Activated CD8-positive, alpha-beta memory T cell treated with anti-CD3 and anti-CD28 coated beads for 24 hours (primary cell): ENCODE results near the gene CCNO.

Experiments
- DNase-seq: peaks from one replicate; pipeline ENCODE4 v3.0.0-alpha.2; 2020

Gene CCNO

GRCh38 chr5:55232985-55233928 is at the start of gene CCNO:
Gene CCNO, minus strand, starts transcription at chr5:55233608. Its CDS starts 85 bp downstream, at chr5:55233523.
- DNase-seq, result peak; percentile 79

- no peak for DNase-seq
Measured at GRCh38 chr5:55278778-55279177, 45.4 kb upstream of the CCNO start.

GRCh38 chr5:55276771-55277170 is 43.4 kb upstream of the CCNO start:
- DNase-seq, result no peak

GRCh38 chr5:55258339-55258738 is 24.9 kb upstream of the CCNO start:
- no peak for DNase-seq

- DNase-seq, result no peak
Measured at GRCh38 chr5:55254802-55255201, 21.4 kb upstream of the CCNO start.

- no peak for DNase-seq
Measured at GRCh38 chr5:55250064-55250463, 16.7 kb upstream of the CCNO start.

GRCh38 chr5:55241746-55242145 is 8.3 kb upstream of the CCNO start:
- DNase-seq, result no peak

- no peak for DNase-seq
Measured at GRCh38 chr5:55236800-55237199, 3.4 kb upstream of the CCNO start.

GRCh38 chr5:55234121-55234700 is 803 bp upstream of the CCNO start:
- no peak for DNase-seq

GRCh38 chr5:55232271-55232984 is 980 bp downstream of the CCNO start:
- peak; percentile 68 for DNase-seq

GRCh38 chr5:55231919-55232270 is 1.5 kb downstream of the CCNO start:
- DNase-seq, result no peak

GRCh38 chr5:55231029-55231918 is 2.1 kb downstream of the CCNO start:
- DNase-seq, result peak; percentile 74

GRCh38 chr5:55230086-55230629 is 3.2 kb downstream of the CCNO start:
- no peak for DNase-seq

- no peak for DNase-seq
Measured at GRCh38 chr5:55227664-55228430, 5.6 kb downstream of the CCNO start.

GRCh38 chr5:55226934-55227663 is 6.3 kb downstream of the CCNO start, which contains the start of gene MCIDAS:
Gene MCIDAS, minus strand, starts transcription at chr5:55227315. Its CDS starts 177 bp downstream, at chr5:55227138.
- DNase-seq, result peak; percentile 86

GRCh38 chr5:55226027-55226933 is 7.1 kb downstream of the CCNO start:
- peak; percentile 87 for DNase-seq

- DNase-seq, result no peak
Measured at GRCh38 chr5:55225346-55225745, 8.1 kb downstream of the CCNO start.

GRCh38 chr5:55223812-55224240 is 9.6 kb downstream of the CCNO start:
- no peak for DNase-seq
